LNCAP (cell line): Measurements from ENCODE around the gene TXNDC15.

Experiments
- CTCF ChIP-seq: fragments of 450-650 bp; IDR thresholded peaks from 2 replicates; pipeline ENCODE4 v1.5.1; 2017; ENCODE audit warnings: mild to moderate bottlenecking

Gene TXNDC15

DNA sequence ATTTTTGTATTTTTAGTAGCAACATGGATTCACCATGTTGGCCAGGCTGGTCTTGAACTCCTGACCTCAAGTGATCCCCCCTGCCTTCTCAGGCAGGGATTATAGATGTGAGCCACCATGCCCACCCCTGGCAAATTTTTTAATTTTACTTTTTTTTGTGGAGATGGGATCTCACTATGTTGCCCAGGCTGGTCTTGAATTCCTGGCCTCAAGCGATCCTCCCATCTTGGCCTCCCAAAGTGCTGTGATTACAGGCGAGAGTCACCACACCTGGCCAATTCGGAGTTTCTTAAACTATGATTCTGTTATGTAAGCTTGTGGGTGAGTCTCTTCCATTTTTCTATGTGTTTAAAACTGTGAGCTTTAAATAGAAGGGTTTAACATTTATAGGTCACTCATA is 58.3 kb downstream of the TXNDC15 start:
- TF ChIP-seq CTCF: no peak

- TF ChIP-seq CTCF: no peak
These were observed 60.0 kb downstream of the TXNDC15 start for GRCh38 chr5:134934202-134934601.

DNA sequence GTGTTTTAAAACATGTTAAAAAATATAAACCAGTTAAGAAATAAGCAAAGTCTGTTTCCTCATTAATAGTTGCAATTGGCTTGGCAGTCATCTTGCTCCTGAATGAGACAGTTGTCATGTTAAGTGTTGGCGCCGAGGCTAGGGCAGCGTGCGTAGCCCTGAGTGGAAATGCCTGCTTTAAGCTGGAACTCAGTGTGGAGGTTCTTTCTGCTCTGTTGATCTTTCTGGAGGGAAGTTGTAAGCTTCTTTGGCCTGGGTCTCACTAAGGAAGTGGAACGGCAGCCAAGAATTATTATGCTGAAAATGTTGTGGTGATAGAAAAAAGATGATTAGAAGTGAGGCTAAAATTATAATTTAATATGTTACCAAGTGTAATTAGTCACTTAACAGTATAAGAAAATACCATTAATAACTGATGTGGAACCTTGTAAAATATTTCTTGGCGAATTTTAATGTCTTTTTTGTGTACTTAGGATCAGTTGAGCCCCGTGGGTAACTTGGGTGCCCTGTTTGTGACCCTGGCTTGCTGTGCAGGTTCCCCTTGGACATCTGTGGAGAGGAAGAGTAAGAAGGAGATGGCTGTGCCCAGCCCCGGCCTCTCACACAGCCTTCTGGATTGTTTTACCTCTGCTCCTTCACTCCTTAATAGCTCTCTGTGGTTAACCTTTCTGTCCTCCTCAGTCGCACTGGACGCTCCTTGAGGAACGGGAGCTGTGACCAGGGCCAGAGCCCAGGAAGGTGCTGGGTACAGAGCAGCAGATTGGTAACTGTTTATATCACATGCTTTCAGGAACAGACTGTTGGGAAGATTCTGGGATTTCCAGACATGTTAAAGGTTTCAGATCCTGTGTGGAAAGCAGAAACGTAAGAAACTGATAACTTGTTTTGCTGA is 61.8 kb downstream of the TXNDC15 start:
- no peak for TF ChIP-seq CTCF

DNA sequence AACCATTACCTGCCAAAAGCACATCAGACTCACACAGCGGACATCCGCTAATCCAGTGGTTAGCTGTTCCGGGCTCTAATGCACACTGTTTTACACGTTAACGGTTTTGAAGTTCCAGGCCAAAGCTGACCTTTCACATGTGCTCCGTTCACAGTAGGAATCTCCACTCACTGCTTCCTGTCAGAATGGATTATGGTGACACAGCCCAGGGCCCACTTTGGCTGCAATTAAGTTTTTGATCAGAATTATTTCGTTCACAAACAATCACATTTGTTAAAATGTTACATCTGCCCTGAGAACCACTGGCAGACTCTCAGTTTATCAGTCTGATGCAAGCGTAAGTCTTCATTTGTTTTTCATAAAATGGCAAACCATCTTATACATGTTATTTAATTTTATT is 63.4 kb downstream of the TXNDC15 start:
- TF ChIP-seq CTCF: no peak

- no peak for TF ChIP-seq CTCF
These were observed 63.9 kb downstream of the TXNDC15 start for GRCh38 chr5:134938030-134938429.

DNA sequence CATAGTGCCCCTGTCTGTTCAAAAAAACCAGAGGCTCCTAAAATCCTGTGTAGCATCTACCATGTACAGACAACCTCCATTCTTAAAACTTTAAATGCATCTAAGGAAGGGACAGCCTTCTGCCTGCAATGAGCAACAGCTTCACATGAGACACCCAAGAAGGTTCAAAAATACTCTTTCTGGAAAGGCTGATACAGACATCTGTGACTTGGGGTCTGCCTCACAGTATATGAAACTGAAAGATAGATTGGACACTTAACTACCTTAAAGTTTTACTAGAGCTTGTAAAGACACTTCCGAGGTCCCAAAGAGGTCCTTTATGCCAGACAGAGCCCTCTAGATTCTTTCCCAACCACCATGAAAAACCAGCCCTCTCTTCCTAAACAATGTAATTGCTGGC is 65.3 kb downstream of the TXNDC15 start:
- no peak for TF ChIP-seq CTCF

DNA sequence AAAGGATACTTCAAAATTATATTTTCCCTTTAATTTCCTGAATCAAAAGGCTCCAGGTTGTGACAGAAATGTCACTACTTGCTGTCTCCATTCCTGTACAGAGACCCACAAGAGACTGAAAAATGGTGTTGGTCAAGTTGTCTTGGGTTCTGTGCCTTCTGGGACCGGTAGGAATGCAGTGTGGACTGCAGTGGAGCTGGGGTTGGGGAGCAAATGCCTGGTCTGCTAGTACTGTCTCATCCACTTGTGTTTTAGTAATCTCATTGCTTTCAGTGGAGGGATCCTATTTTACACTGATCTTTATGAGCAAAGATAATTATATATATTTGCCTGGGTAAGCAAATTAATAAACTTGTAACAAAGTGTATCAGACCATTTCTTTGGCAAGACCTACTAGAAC is 69.4 kb downstream of the TXNDC15 start:
- no peak for TF ChIP-seq CTCF
